ENCODE results near the gene SLC44A5.

Gene SLC44A5

DNA sequence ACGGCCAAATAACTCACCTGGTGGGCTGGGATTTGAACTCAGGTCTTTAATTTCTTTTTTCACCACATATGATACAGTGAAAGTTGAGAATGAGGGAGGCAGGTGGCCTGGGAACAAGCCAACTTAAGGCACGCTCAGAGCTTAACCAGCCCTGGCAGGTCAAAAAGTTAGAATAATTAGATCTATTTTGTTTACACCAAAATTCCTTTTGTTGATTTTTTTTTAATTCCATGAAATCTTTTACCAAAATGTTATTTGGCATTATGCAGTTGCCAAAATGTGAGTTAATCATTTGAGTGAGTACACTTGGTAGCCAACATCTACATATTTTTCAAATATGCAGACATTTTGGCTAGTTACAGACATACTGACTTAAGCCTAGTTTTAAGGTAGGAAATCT is 439.9 kb downstream of the SLC44A5 start:
- DNase-seq = no peak

DNA sequence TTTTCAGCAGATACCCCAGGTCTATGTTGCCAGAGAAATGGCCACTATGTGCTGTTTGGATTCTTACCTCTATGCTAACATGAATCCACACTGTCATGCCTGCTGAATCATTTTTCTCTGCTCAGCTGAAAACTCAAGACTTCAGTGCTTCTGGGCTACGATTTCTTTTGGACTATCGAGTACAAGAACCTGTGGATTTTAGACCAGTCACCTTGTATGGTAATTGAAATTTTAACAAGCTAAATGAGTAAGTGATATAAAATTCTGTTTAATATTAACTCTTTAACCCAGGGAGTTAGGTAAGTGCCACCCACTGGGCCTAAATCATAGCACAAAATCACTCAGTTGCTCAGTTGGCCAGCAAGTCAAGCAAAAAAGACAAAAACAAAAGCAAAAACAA is 440.9 kb downstream of the SLC44A5 start:
- no peak for DNase-seq

DNA sequence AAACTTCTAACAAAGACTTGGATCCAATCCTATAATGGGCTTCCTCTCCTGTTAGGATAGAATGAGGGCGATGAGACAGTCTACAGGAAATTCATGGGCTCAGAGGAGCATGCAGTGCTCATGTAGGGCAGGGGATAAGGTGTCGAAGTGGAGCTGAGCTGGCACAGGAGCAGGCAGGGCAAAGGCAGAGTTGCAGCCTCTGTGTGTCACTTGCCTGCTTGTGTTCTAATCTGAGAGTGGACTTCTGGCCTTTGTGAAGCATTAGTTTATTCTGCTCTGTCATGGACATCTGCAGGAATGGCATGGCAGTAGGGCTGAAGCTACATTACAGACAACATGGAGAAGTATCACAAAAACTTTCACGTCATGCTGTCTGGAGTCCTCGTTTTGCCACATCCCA is 444.1 kb downstream of the SLC44A5 start:
- DNase-seq = no peak

DNA sequence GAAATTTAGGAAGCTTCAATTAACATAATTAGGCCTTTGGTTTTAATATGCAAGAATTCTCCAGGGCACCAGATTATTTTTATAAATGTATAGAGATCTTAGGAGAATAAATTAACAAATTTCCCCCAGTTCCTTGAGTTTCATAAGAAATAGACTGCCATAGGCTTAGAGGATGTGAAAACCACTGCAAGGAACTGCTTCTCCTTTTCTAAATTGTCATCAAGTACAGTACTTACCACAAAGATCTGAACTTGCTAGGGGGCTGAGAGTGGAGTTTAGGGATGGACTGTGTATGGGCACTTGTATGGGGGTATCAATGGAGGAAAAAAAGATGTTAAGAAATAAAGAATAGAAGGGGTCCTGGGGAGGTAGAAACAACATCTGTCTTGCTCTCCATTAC is 445.6 kb downstream of the SLC44A5 start:
- no peak for DNase-seq

DNA sequence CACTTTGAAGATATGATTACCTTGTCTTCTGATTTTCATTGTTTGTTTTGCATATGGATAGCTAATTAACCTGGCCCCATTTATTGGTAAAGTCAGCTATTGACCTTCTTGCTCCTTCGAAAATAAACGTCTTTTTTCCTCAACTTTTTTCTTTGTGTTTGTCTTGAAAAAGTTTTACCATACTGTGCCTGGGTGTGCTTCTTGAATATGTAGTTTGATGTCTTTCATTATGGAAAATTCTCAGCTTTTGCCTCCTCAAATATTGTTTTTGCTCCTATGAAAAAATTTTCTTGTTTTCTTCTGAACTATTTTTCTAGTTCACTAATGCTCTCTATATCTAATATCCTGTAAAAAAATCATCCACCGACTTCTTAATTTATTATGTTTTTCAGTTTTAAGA is 451.8 kb downstream of the SLC44A5 start:
- DNase-seq = no peak
